ENCODE measurements around the gene AKAIN1.

Gene AKAIN1

GRCh38 chr18:5159080-5159479, 38.0 kb downstream of the AKAIN1 start:
- DNase-seq (ENCODE audit: low spot score), result no peak

GRCh38 chr18:5158587-5158986, 38.5 kb downstream of the AKAIN1 start:
- DNase-seq (ENCODE audit: low spot score), result no peak

- no peak for DNase-seq (ENCODE audit: low spot score)
Measured at GRCh38 chr18:5158172-5158571, 38.9 kb downstream of the AKAIN1 start.

- DNase-seq (ENCODE audit: low spot score), result no peak
Measured at GRCh38 chr18:5155907-5156287, 41.2 kb downstream of the AKAIN1 start.

GRCh38 chr18:5155218-5155906, 41.7 kb downstream of the AKAIN1 start:
- no peak for DNase-seq (ENCODE audit: low spot score)

- no peak for DNase-seq (ENCODE audit: low spot score)
Measured at GRCh38 chr18:5152343-5153020, 44.6 kb downstream of the AKAIN1 start.

GRCh38 chr18:5150894-5151293, 46.2 kb downstream of the AKAIN1 start:
- no peak for DNase-seq (ENCODE audit: low spot score)

- no peak for DNase-seq (ENCODE audit: low spot score)
Measured at GRCh38 chr18:5146093-5146492, 51.0 kb downstream of the AKAIN1 start.

- no peak for DNase-seq (ENCODE audit: low spot score)
Measured at GRCh38 chr18:5145168-5145825, 51.8 kb downstream of the AKAIN1 start.

- DNase-seq (ENCODE audit: low spot score), result peak; percentile 1
Measured at GRCh38 chr18:5144629-5145028, 52.4 kb downstream of the AKAIN1 start.

GRCh38 chr18:5142859-5143258, 54.2 kb downstream of the AKAIN1 start:
- peak; percentile 5 for DNase-seq (ENCODE audit: low spot score)

- no peak for DNase-seq (ENCODE audit: low spot score)
Measured at GRCh38 chr18:5142131-5142530, 54.9 kb downstream of the AKAIN1 start.

GRCh38 chr18:5137261-5137660, 59.8 kb downstream of the AKAIN1 start:
- no peak for DNase-seq (ENCODE audit: low spot score)

- DNase-seq (ENCODE audit: low spot score), result no peak
Measured at GRCh38 chr18:5132987-5133386, 64.1 kb downstream of the AKAIN1 start.

- no peak for DNase-seq (ENCODE audit: low spot score)
Measured at GRCh38 chr18:5122272-5122671, 74.8 kb downstream of the AKAIN1 start.

GRCh38 chr18:5110266-5110665, 86.8 kb downstream of the AKAIN1 start:
- no peak for DNase-seq (ENCODE audit: low spot score)

- DNase-seq (ENCODE audit: low spot score), result no peak
Measured at GRCh38 chr18:5107988-5108387, 89.1 kb downstream of the AKAIN1 start.

GRCh38 chr18:5106730-5107129, 90.3 kb downstream of the AKAIN1 start:
- no peak for DNase-seq (ENCODE audit: low spot score)

- no peak for DNase-seq (ENCODE audit: low spot score)
Measured at GRCh38 chr18:5104246-5104645, 92.8 kb downstream of the AKAIN1 start.

- DNase-seq (ENCODE audit: low spot score), result no peak
Measured at GRCh38 chr18:5103693-5104092, 93.4 kb downstream of the AKAIN1 start.

GRCh38 chr18:5103286-5103685, 93.8 kb downstream of the AKAIN1 start:
- DNase-seq (ENCODE audit: low spot score), result no peak

- no peak for DNase-seq (ENCODE audit: low spot score)
Measured at GRCh38 chr18:5097116-5097703, 99.8 kb downstream of the AKAIN1 start.

GRCh38 chr18:5095239-5095638, 101.8 kb downstream of the AKAIN1 start:
- no peak for DNase-seq (ENCODE audit: low spot score)

All from COLO829 (cell line).